GM23248 (cell line): Measurements from ENCODE around the gene TCAIM. TPM values are rescaled to one million over a fixed set of nuclear protein-coding genes. Genes with fewer than 3 reads are reported as not detected.
"Not testable (repeated sequence)": the region's sequence is repeated elsewhere in the genome, so short reads cannot be mapped to it uniquely, and the experiment has no call there.

ENCODE experiments used
- DNase-seq: peaks from one replicate; pipeline ENCODE4 v3.0.0-alpha.2; 2015
- H2AFZ ChIP-seq: fragments of 200-600 bp; sonication (generic); 2 replicates; pipeline ENCODE4 v1.6.1; 2016; ENCODE audit warnings: antibody characterized with exemption
- H3F3A ChIP-seq: fragments of 200-600 bp; sonication (generic); 2 replicates; pipeline ENCODE4 v1.6.1; 2016; ENCODE audit warnings: mild to moderate bottlenecking, antibody characterized with exemption, mixed run types; ENCODE audit not compliant: insufficient read depth
- H3K27ac ChIP-seq: fragments of 200-600 bp; sonication (generic); 2 replicates; pipeline ENCODE4 v1.5.1; 2016; ENCODE audit warnings: mild to moderate bottlenecking
- H3K27me3 ChIP-seq: fragments of 200-600 bp; sonication (generic); replicated peaks from 2 replicates; pipeline ENCODE4 v1.6.1; 2016; ENCODE audit warnings: mild to moderate bottlenecking; ENCODE audit not compliant: insufficient read depth
- H3K36me3 ChIP-seq: fragments of 200-600 bp; sonication (generic); 2 replicates; pipeline ENCODE4 v1.6.1; 2016; ENCODE audit warnings: low read depth, mild to moderate bottlenecking
- H3K4me1 ChIP-seq: fragments of 200-600 bp; sonication (generic); 2 replicates; pipeline ENCODE4 v1.6.1; 2016; ENCODE audit warnings: mild to moderate bottlenecking; ENCODE audit not compliant: insufficient read depth
- H3K4me2 ChIP-seq: fragments of 200-600 bp; sonication (generic); one replicate; pipeline ENCODE4 v1.6.1; 2016; ENCODE audit warnings: mild to moderate bottlenecking; ENCODE audit not compliant: unreplicated experiment
- H3K4me3 ChIP-seq: fragments of 200-600 bp; sonication (generic); 2 replicates; pipeline ENCODE4 v1.5.1; 2016; ENCODE audit warnings: mild to moderate bottlenecking
- H3K79me2 ChIP-seq: fragments of 200-600 bp; sonication (generic); 2 replicates; pipeline ENCODE4 v1.6.1; 2016; ENCODE audit warnings: mild to moderate bottlenecking; ENCODE audit not compliant: insufficient read depth
- H3K9ac ChIP-seq: fragments of 200-600 bp; sonication (generic); 2 replicates; pipeline ENCODE4 v1.6.1; 2016; ENCODE audit warnings: mild to moderate bottlenecking
- H3K9me2 ChIP-seq: fragments of 200-600 bp; sonication (generic); 2 replicates; pipeline ENCODE4 v1.6.1; 2016; ENCODE audit warnings: mixed run types, mild to moderate bottlenecking, moderate library complexity; ENCODE audit not compliant: insufficient read depth
- H3K9me3 ChIP-seq: fragments of 200-600 bp; sonication (generic); one replicate; pipeline ENCODE4 v1.6.1; 2017; ENCODE audit warnings: low read depth
- H4K20me1 ChIP-seq: fragments of 200-600 bp; sonication (generic); 2 replicates; pipeline ENCODE4 v1.6.0; 2016; ENCODE audit not compliant: insufficient read depth
- EZH2 ChIP-seq: fragments of 200-600 bp; sonication (generic); IDR thresholded peaks from 2 replicates; pipeline ENCODE4 v1.6.1; 2018; ENCODE audit warnings: antibody characterized with exemption, mild to moderate bottlenecking; ENCODE audit not compliant: insufficient read depth, poor library complexity, severe bottlenecking
- EZH2phosphoT487 ChIP-seq: fragments of 200-600 bp; sonication (generic); IDR thresholded peaks from 2 replicates; pipeline ENCODE4 v1.6.1; 2018; ENCODE audit warnings: antibody characterized with exemption, moderate library complexity, mild to moderate bottlenecking, low read depth; ENCODE audit not compliant: insufficient read depth
- WGBS, 2 experiments: methylation state at CpG; one replicate each; pipeline ENCODE4 v1.1.6; 2015 to 2017; ENCODE audit warnings: low lambda C conversion rate in 2 of 2, low coverage in 1 of 2; ENCODE audit errors: missing lambda C conversion rate in 2 of 2; 5-methylcytosine and 5-hydroxymethylcytosine counted together
- in situ Hi-C: fragments of 300-500 bp; cut with MboI; formaldehyde crosslinking; loops from 2 replicates; pipeline ENCODE4 v1.15.0; 2020
- polyA plus RNA-seq: library from polyadenylated mRNA; unstranded; fragments of >200 nt; fragmentation: Nextera tagmentation; extraction: Ambion mirVana; gene quantifications from 2 replicates; pipeline ENCODE4 v1.2.1, GENCODE V29; 2016
- total RNA-seq: library from RNA; depleted of rRNA; stranded (reverse); fragments of >200 nt; shearing (Covaris generic); gene quantifications from 2 replicates; pipeline ENCODE4 v1.2.3, GENCODE V29; 2014

The TCAIM gene
- total and polyA plus RNA-seq, 2 experiments from 2014 or later, result 13.9 to 16.3 TPM

DNA sequence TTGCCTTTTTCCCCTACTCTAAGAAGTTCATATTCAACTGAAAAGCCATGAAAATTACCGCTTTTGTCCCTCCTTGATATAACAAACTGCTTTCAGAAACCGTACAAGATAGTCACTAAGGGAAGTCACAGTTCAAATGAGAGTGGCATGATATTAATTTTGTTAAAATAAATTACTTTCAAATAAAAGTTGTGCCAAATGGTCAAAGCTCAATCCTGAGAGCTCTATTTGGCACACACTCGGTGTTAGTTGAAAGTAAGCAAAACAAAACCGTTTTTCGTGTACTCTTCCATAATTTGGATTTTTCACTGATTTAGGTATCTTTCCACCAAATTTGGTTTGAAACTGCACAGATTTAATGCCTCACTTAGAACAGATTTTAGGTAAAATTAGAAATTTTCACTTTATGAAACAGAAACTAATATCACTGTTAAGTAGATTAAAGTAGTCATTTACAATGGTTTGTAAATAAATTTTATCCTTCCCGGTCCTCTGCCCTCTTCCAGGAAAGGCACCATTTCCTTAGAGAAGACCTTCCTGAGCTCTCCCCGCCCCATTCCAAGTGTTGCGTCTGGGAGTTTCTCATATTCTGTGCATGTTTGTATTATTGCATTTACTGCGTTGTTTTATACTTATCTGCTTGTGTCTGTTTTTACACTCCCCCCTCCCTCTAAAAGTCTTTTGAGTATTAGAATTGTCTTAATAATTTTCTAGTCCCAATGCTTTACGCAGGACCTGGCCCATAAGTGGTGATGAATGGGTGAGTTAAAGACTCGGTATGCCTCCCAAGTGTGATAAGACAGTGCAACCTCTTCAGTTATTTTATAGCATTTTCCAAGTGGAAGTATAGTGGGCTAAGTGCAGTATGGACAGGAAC lies 853 bp downstream of the TCAIM start:
- Histone ChIP-seq H2AFZ (peak overlapping the region; percentile 95), H3K4me2 (peak overlapping the region; percentile 98), H3K9me2 (no peaks in the 10 kb centered on the region), H3K9me3 (no peaks in the 10 kb centered on the region), H3K4me3 (peak overlapping the region; percentile 94), H3K36me3 (no peaks in the 10 kb centered on the region), H3K27me3 (no peaks in the 10 kb centered on the region), H3F3A (peaks cover 4% of the 10 kb centered on the region; the same call in 1 of the 2 replicates), H3K27ac (peak overlapping the region; percentile 66), H3K9ac (peak overlapping the region; percentile 79), H4K20me1 (no peaks in the 10 kb centered on the region), H3K79me2 (peaks cover 36% of the 10 kb centered on the region), H3K4me1 (peaks cover 20% of the 10 kb centered on the region)
- TF ChIP-seq EZH2phosphoT487 (no peak), EZH2 (no peak)
- peak; percentile 31 for DNase-seq
- 24 to 26% methylated on average over 11 of the region's 11 CpGs for WGBS, 2 experiments
- in situ Hi-C loops, result no loop called here

DNA sequence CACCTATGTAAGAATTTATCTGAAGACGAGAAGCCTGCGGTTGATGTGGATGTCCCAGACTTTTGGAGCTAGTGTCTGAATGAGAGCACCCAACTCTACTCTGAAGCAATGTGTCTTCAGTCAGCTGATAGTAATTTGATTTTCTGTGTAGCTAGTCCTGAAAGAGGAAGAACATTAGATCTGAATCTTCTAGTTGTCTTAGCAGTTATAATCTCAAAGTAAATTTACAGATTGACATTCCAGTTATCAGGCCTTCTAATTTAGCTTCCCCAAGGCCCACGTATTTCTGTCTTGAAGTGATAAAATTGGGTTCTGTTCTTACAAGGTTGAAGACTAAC lies 1.5 kb downstream of the TCAIM start:
- no peaks in the 10 kb centered on the region for H4K20me1 ChIP-seq
- H3K9me2 ChIP-seq, result no peaks in the 10 kb centered on the region
- H3F3A ChIP-seq, result peaks cover 4% of the 10 kb centered on the region; the same call in 1 of the 2 replicates
- 82 to 84% methylated on average over 3 of the region's 3 CpGs for WGBS, 2 experiments
- H2AFZ ChIP-seq, result peak overlapping the region; percentile 95; the same call in 1 of the 2 replicates
- H3K9me3 ChIP-seq, result no peaks in the 10 kb centered on the region
- no peaks in the 10 kb centered on the region for H3K36me3 ChIP-seq
- peaks cover 20% of the 10 kb centered on the region for H3K4me1 ChIP-seq
- no peak overlapping the region for H3K27ac ChIP-seq
- H3K4me3 ChIP-seq, result peak overlapping the region; percentile 94
- peak overlapping the region; percentile 98 for H3K4me2 ChIP-seq
- H3K79me2 ChIP-seq, result peaks cover 38% of the 10 kb centered on the region
- in situ Hi-C loops, result no loop called here
- no peak overlapping the region for H3K9ac ChIP-seq
- no peaks in the 10 kb centered on the region for H3K27me3 ChIP-seq
- TF ChIP-seq EZH2, result no peak
- no peak for TF ChIP-seq EZH2phosphoT487
- DNase-seq, result no peak

DNA sequence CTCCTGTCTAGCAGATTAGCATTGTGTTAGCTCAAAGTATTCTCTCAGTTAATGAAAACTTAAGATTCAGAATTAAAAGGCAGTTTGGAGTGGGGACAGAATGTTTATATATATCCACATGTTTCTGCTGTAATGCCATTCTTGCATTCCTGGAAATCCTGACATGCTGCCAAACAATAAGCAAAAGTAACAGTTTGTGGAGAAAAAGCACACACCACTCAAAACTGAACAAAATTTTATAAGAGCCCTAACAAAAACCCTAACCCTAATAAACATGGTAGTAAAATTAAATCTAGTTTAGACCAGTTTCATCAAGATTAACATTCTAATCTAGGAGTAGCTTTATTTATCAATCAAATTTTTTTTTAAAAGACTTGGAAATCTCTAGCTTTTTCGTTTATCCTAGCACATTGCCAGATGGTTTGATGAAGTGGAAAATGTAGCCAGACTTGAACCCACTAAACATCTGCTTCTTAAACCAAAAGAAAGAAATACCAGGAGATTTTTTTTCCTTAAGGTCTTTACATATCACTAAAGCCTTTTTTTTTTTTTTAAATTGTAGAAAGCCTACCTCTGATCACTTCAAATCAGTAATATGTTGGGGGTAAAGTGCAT lies 3.7 kb downstream of the TCAIM start:
- 92 to 96% methylated on average over 1 of the region's 1 CpG for WGBS, 2 experiments
- H3K27me3 ChIP-seq, result no peaks in the 10 kb centered on the region
- peaks cover 4% of the 10 kb centered on the region; the same call in 1 of the 2 replicates for H3F3A ChIP-seq
- H2AFZ ChIP-seq, result 0 out of 2 replicates have a peak overlapping the region, but pooled peaks have one; percentile 3
- H4K20me1 ChIP-seq, result no peaks in the 10 kb centered on the region
- no peaks in the 10 kb centered on the region for H3K9me3 ChIP-seq
- no peaks in the 10 kb centered on the region for H3K36me3 ChIP-seq
- H3K9me2 ChIP-seq, result no peaks in the 10 kb centered on the region
- peak overlapping the region; percentile 75 for H3K4me2 ChIP-seq
- H3K9ac ChIP-seq, result 0 out of 2 replicates have a peak overlapping the region, but pooled peaks have one; percentile 1
- peak; percentile 75 for DNase-seq
- no peak overlapping the region for H3K27ac ChIP-seq
- H3K4me1 ChIP-seq, result peaks cover 20% of the 10 kb centered on the region
- no peak for TF ChIP-seq EZH2
- H3K4me3 ChIP-seq, result no peak overlapping the region; the same call in 1 of the 2 replicates
- in situ Hi-C loops, result no loop called here
- H3K79me2 ChIP-seq, result peaks cover 38% of the 10 kb centered on the region

DNA sequence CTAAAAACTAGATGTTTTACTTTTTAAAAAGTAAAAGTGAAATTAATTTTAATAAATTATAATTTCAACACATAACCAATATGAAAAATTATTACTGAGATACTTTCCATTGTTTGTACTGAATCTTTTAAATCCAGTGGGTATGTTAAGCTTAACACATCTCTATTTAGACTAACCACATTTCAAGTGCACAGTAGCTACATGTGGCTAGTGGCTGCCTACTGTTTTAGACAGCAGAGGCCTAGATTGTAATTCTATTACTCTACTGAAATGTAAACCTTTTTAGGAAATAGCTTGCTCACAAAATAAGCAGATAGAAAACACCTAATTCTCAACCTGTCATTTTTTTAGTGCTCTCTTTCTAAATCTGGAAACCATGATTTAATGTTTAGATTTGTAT lies 4.9 kb downstream of the TCAIM start:
- Histone ChIP-seq H3K4me2 (no peak overlapping the region), H4K20me1 (no peaks in the 10 kb centered on the region), H3F3A (peaks cover 4% of the 10 kb centered on the region; the same call in 1 of the 2 replicates), H3K36me3 (no peaks in the 10 kb centered on the region), H3K9me3 (no peaks in the 10 kb centered on the region), H3K79me2 (peaks cover 38% of the 10 kb centered on the region), H3K27ac (no peak overlapping the region), H3K9me2 (no peaks in the 10 kb centered on the region), H3K9ac (no peak overlapping the region), H3K27me3 (no peaks in the 10 kb centered on the region), H3K4me3 (no peak overlapping the region), H3K4me1 (peaks cover 20% of the 10 kb centered on the region), H2AFZ (no peak overlapping the region)
- in situ Hi-C loops, result no loop called here
- DNase-seq, result no peak
- TF ChIP-seq EZH2phosphoT487, result no peak
- TF ChIP-seq EZH2, result no peak

GRCh38 chr3:44346590-44346989 lies 8.0 kb downstream of the TCAIM start:
- peaks cover 11% of the 10 kb centered on the region for H3K4me1 ChIP-seq
- WGBS, 2 experiments, result 74 to 82% methylated on average over 6 of the region's 6 CpGs
- H3F3A ChIP-seq, H2AFZ ChIP-seq, H4K20me1 ChIP-seq, H3K9me2 ChIP-seq, H3K36me3 ChIP-seq, H3K4me2 ChIP-seq, H3K27me3 ChIP-seq, H3K27ac ChIP-seq, H3K79me2 ChIP-seq, H3K9ac ChIP-seq, H3K4me3 ChIP-seq, DNase-seq, in situ Hi-C loops, H3K9me3 ChIP-seq: not testable (repeated sequence)
